GM21381 (cell line): ENCODE results near the gene HIVEP2.

Experiments used
- ATAC-seq: cut with Tn5 transposase; IDR thresholded peaks from one replicate; pipeline ENCODE4 v1.9.1; 2021; ENCODE audit warnings: mild to moderate bottlenecking, moderate library complexity; ENCODE audit not compliant: unreplicated experiment

HIVEP2 gene

GRCh38 chr6:142867355-142867801, 77.6 kb downstream of the HIVEP2 start:
- no peak for ATAC-seq

GRCh38 chr6:142863981-142864380, 81.0 kb downstream of the HIVEP2 start:
- no peak for ATAC-seq

- ATAC-seq: no peak
Observed at GRCh38 chr6:142861711-142862110, 83.3 kb downstream of the HIVEP2 start.

- no peak for ATAC-seq
Observed at GRCh38 chr6:142860498-142860897, 84.5 kb downstream of the HIVEP2 start.

GRCh38 chr6:142857796-142858555, 87.0 kb downstream of the HIVEP2 start:
- ATAC-seq: peak; percentile 13

GRCh38 chr6:142857233-142857761, 87.7 kb downstream of the HIVEP2 start:
- peak; percentile 39 for ATAC-seq

GRCh38 chr6:142856624-142857232, 88.2 kb downstream of the HIVEP2 start:
- peak; percentile 62 for ATAC-seq

- ATAC-seq: peak; percentile 31
Observed at GRCh38 chr6:142855893-142856623, 88.9 kb downstream of the HIVEP2 start.

GRCh38 chr6:142854589-142855488, 90.1 kb downstream of the HIVEP2 start:
- ATAC-seq: no peak

- ATAC-seq: no peak
Observed at GRCh38 chr6:142853244-142854180, 91.5 kb downstream of the HIVEP2 start.

- ATAC-seq: no peak
Observed at GRCh38 chr6:142851601-142852000, 93.4 kb downstream of the HIVEP2 start.

GRCh38 chr6:142850679-142851423, 94.1 kb downstream of the HIVEP2 start:
- ATAC-seq: peak; percentile 43

- ATAC-seq: no peak
Observed at GRCh38 chr6:142848976-142849375, 96.0 kb downstream of the HIVEP2 start.

- no peak for ATAC-seq
Observed at GRCh38 chr6:142848156-142848555, 96.8 kb downstream of the HIVEP2 start.

GRCh38 chr6:142846883-142847287, 98.1 kb downstream of the HIVEP2 start:
- ATAC-seq: no peak

- ATAC-seq: no peak
Observed at GRCh38 chr6:142846459-142846831, 98.5 kb downstream of the HIVEP2 start.

GRCh38 chr6:142845624-142846458, 99.1 kb downstream of the HIVEP2 start:
- no peak for ATAC-seq

GRCh38 chr6:142845143-142845571, 99.8 kb downstream of the HIVEP2 start:
- ATAC-seq: peak; percentile 37
